CD1c-positive myeloid dendritic cell (primary cell): ENCODE data around the gene UBXN4.
A peak's percentile ranks its signal among the peaks of the same experiment; 100 is the strongest.
"Not testable (repeated sequence)": the region's sequence is repeated elsewhere in the genome, so short reads cannot be mapped to it uniquely, and the experiment has no call there.

Experiments
- DNase-seq: peaks from one replicate; pipeline ENCODE4 v3.0.0-alpha.2; 2016; ENCODE audit errors: extremely low spot score

The UBXN4 gene

DNA sequence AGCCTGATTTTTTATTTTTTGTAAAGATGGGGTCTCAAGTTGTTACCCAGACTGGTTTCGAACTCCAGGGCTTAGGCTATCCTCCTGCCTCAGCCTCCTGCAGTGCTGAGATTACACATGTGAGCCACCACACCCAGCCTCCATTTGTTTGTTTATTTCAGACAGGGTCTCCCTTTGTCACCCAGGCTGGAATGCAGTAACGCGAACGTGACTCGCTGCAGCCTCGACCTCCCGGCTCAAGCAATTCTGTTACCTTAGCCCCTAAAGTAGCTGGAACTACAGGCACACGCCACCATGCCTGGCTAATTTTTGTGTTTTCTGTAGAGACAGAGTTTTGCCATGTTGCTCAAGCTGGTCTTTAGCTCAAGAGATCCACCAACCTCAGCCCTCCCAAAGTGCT, 27.2 kb downstream of the UBXN4 start:
- no peak for DNase-seq

DNA sequence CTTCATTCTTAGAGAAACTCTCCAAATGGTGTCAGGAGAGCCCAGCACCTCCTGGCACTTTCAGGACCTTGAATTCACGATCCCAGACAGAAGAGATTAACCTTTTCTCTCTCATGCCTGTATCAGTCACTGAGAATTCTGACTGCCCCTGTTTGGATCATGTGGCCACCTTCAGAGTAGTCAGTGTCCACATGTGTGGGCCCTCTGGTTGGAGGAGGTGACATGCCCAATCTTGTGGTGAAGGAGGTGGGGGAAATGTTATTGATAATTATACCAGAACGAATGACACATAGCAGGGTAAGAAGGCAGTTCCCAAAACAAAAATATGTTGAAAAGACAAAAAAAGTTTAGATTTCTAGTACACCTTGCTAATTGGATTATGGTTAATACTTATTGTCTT, 31.7 kb downstream of the UBXN4 start:
- no peak for DNase-seq

DNA sequence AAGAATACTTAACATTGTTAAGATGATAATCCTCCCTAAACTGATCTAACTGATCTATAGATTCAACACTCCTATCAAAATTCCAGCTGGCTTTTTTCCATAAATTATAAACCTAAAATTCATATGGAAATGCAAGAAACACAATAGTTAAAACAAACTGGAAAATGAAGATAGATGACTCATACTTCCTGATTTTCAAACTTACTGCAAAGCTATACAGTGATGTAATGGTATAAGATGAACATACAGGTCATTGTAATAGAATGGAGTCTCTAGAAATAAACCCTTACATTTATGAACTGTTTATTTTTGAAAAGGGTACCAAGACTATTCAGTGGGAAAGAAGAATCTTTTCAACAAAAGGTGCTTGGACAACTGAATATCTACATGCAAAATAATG, 32.3 kb downstream of the UBXN4 start:
- DNase-seq = peak; percentile 34

GRCh38 chr2:135775420-135775819, 33.8 kb downstream of the UBXN4 start:
- no peak for DNase-seq

DNA sequence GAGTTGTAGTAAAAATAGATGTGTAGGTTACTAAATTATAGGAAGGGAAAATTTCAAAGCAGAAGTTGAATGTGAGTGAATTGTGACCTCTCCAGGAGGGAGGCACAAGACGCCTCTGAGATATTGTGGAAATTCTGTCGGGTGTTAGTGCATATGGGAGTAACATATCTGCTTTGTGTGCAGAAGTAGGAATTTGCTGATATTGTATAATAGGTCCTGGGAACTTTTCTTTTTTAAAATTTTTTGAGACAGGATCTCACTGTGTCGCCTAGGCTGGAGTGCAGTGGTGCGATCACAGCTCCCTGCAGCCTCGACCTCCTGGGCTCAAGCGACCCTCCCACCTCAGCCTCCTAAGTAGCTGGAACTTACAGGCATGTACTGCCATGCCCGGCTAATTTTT, 34.7 kb downstream of the UBXN4 start:
- no peak for DNase-seq

GRCh38 chr2:135782231-135782630, 40.6 kb downstream of the UBXN4 start:
- DNase-seq = no peak

- DNase-seq = no peak
Measured at GRCh38 chr2:135783439-135783838, 41.8 kb downstream of the UBXN4 start.

GRCh38 chr2:135785032-135785431, 43.4 kb downstream of the UBXN4 start:
- DNase-seq = no peak

GRCh38 chr2:135786823-135787222, 45.2 kb downstream of the UBXN4 start:
- DNase-seq = no peak

DNA sequence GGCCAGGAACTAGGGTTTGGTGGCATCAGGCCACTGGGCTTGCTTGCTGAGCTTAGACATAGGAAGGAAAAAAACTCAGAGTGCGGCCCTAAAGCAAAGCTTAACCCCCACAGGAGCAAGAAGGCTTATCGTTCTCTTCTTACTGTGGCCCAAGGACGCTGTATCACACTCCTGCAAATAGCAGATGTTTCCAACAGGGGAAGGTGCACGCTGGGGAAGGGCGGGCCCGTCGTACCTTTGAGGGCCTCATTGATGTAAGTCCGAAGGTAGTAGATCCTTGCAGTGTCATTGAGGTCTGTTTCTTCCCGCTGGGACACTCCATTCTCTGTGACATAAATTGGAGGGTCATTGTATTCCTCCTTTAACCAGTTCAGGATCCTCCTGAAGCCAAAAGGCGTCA, 48.8 kb downstream of the UBXN4 start:
- DNase-seq = no peak

DNA sequence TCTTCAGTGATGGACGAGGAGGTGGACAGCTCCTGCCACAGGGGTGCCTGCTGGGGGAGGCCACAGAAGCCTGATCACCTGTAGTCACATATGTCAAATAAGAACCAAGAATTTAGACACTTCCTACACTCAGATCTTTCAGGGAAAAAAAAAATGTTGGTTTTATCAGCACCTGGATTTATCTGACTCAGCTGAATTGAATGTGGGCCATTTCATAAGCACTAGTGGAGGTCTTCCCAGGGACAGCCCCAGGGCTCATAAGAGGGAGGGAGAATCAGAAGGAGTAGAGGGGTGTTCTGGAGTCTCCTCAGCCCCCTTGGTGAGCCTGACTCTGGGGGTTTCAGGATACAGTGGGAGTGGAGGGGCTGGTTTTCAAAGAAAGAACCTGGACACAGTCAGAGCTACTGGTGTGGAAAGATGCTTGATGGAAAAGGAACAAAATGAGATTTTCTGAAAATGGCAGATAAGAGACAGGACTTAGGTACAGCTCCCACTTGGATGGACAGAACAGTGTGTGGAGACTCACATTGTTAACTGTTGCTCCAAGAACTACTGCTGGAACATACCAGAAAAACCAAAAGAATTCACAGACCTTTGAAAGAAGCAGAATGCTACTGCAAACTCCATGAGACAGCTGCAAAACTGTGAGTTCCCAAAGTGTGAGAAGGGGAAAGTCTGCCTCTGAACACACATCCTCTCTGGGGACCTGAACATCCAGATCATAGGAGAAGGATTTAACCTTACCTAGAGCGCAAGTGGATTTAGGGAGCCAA, 49.9 kb downstream of the UBXN4 start:
- no peak for DNase-seq

- DNase-seq = no peak
Measured at GRCh38 chr2:135792401-135793150, 50.9 kb downstream of the UBXN4 start.

- not testable (repeated sequence) for DNase-seq
Measured at GRCh38 chr2:135795641-135796040, 54.0 kb downstream of the UBXN4 start.

GRCh38 chr2:135796606-135797005, 55.0 kb downstream of the UBXN4 start:
- no peak for DNase-seq

DNA sequence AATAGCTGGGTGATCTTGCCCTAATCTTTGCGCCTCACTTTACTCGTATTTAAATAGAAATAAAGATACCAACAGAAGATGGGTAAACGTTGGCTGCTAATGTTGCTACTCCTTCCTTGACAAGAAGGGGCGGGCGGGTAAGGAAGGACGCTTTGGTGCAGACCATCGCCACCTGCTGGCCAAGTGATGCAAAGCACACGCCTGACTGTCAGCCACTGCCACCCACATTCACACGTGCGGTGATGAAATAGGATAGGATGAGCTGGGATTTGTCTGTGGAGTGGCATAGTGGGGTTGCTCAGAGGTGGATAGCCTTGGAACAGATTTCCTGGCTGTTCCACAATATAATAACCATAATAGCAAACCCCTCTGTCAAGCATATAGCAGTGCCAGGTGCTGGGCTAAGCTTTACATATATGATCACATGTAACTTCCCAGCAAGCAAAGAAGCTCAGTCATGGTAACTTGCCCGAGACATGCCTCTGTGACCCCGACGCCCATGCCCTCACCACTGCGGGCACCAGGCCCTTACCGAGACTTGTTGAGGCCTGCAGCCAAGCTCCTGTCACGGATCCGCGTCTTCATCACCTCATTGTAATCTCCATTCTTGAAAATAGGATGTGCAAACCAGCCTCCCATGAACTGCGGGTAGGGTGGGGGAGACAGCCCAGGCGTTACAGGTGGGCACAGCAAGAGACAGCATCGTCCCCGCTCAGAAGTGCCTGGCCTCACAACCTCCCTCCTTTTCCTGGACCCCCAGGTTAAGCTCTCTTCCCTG, 56.0 kb downstream of the UBXN4 start:
- peak; percentile 84 for DNase-seq

DNA sequence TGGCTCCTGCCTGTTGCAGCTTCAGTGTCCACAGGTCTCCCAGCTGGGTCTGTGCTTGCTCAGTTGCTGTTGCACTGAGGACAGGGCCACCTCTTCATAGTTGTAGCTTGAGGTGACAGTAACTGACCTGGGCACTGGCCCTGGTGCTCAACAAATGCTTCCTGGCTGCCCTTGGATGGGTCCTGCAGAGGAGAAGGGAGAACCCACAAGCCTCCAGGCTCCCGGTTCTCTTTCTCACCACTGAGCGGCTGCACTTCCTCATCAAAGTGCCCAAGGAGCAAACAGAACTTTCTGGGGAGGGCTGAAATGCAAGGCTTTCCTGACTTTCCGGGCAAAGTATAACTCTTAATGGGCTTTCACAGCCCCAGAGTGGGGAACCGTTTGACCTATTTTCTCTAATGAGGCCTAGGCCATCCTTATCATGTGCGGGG, 56.6 kb downstream of the UBXN4 start:
- peak; percentile 35 for DNase-seq

DNA sequence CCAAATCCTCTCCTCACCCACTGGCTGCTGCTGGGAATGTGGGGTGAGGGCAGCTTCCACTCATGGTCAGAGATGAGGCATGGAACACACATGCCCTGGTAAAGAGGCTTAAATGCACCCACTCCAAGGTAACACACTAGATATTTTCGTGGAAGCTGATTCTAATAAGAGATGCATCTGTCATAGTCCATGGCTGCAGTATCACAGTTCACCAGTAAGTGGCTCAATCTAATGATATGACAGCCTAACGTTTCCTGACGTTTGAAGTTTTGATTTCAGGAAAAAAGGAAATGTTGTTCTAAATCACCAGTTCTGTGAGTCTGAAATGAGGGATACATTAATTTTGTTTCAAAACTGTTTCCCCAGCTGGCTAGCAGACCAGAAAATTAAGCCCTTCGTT, 57.1 kb downstream of the UBXN4 start:
- no peak for DNase-seq

DNA sequence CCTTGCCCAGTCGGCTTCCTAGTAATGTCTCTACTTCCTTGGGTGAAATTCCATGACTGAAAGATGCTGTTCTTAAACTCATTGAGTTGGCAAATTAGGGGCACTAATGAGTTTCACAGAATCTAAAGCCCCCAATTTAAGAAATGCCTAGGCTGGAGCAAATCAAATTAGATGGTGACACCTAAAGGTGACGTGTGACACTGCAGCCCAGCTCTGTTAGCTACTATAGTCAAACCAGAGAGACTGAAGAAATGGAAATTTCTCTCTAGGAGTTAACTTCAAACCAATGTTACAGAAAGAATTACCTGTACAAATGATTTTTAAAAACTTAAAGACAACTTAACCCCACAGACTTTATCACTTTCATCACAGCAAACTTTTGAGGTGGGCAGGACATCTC, 58.1 kb downstream of the UBXN4 start:
- DNase-seq = no peak

GRCh38 chr2:135800513-135801460, 59.1 kb downstream of the UBXN4 start:
- DNase-seq = peak; percentile 76

GRCh38 chr2:135802350-135802749, 60.7 kb downstream of the UBXN4 start:
- DNase-seq = no peak

- no peak for DNase-seq
Measured at GRCh38 chr2:135803278-135803677, 61.6 kb downstream of the UBXN4 start.
